ENCODE data around the gene BCAN.

GRCh38 chr1:156647351-156647750 is 5.4 kb downstream of the BCAN start:
- TF ChIP-seq EZH2phosphoT487 (IDR thresholded peaks at IDR 0.05; ENCODE audit: insufficient read depth, low read depth) = no peak
- TF ChIP-seq EZH2 (IDR thresholded peaks at IDR 0.05; ENCODE audit: insufficient read depth, poor library complexity, severe bottlenecking) = no peak
